Measurements from ENCODE around the gene FOXN4.

The FOXN4 gene

DNA sequence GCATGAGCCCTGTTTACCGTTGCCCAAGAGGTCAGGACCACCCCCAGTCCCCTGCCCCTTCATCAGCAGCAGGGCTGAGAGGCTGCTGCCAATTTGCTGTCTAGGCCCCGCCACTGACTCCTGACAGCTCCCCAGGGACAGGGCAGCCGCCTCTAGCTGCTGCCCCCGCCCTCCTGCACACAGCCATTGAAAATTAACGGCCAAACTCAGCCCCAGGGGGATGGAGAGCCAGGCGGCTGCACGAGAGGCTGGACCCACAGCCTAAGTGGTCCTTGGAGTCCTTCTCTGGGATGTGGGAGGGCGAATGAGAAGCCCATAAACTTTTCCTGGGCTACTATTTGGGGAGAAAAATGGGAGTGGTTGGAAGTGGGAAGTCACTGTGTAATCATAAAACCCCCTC lies 4.6 kb downstream of the FOXN4 start:
- DNase-seq = no peak

DNA sequence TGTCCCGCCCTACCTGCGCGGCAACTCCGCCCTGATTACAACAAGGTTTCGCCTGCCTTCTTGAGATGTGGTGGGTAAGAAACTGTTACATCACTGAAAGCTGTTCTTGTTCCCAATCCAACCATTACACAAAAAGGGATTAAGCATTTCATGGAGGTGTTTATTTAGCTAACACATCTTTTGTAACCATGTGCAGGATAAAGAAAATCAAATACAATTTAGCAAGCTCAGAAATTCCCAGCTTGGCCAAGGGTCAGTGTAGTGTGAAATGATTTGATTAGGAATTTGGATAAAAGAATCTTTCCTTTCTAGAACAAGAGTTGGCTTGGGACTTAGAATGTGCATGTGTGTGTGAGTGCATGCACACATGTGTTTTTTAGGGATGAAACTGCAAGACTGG lies 6.3 kb downstream of the FOXN4 start:
- DNase-seq = no peak

DNA sequence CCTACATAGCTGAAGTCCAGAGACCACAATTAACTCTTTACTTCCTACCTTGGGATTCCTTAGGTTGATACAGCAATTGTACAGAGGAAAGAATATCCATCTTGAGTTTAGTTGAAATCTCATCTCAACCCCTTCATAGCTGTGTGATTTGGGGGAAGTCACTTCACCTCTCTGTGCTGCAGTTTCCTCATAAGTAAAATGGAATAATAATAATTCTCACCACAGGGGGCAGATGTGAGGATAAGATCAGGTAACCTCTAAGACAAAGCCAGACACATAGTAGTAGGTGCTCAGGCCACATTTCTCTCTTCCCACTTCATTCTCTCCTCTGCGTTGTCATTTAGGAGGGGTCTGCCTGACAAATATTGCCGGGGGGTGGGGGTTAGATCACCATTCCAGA lies 6.7 kb downstream of the FOXN4 start:
- no peak for DNase-seq

DNA sequence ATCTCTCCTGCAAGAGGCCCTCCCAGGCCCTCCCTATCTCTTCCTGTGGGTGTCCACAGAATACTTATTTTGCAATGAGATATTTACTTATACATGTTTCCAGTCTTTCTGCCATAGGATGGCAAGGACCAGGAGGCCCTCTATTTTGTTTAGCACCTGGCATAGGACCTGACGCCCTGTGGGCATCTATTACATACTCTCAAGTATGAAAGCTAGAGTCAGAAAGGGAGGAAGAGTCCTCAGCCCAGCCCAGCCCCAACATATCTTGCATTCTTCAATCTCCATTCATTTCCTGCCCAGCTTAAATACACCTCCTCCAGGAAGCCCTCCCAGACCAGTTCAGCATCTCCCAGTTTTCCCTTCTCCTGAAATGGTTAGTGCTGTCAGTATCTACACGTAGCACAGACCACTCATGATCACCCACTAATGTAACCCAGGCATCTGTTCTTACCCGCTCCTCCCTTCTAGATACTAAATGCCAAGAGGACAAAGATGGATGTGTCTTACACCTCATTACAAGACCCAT lies 7.4 kb downstream of the FOXN4 start:
- DNase-seq = no peak

DNA sequence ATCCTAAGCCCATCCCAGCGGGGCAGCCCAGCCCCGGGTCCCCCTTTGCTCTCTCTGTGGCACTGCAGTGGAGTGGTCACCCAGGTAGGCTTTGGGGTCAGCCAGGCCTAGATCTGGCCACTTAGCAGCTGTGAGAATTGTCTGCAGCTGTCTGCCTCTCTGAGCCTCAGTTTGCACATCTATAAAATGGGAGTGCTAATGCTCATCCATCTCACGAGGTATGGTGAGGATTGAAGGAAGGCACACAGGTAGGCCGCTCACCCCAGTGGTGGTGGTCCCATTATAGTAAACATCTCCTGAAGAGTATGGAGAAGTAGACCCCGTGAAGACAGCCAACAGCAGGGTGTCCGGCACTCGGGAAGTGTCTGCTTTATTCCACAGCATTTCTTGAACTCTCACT lies 9.2 kb downstream of the FOXN4 start:
- no peak for DNase-seq

DNA sequence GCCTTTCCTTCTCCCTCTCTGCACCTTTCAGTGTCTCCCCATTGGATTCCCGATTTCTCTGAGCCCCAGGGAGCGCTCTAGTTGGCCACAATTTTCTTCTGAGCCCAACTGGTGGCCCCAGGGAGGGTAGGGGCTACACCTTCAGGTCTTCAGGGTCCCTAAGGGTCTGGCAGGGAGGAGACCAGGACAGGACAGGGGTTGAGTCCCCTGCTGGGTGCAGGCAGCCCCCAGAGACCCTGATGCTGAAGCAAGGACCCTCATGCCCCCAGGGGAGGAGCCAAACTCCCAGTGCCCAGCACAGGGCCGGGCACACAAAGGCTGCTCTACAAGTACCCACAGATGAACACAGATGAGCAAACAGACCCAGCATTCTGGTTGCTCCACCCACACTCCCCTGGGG lies 12.7 kb downstream of the FOXN4 start:
- DNase-seq = no peak

DNA sequence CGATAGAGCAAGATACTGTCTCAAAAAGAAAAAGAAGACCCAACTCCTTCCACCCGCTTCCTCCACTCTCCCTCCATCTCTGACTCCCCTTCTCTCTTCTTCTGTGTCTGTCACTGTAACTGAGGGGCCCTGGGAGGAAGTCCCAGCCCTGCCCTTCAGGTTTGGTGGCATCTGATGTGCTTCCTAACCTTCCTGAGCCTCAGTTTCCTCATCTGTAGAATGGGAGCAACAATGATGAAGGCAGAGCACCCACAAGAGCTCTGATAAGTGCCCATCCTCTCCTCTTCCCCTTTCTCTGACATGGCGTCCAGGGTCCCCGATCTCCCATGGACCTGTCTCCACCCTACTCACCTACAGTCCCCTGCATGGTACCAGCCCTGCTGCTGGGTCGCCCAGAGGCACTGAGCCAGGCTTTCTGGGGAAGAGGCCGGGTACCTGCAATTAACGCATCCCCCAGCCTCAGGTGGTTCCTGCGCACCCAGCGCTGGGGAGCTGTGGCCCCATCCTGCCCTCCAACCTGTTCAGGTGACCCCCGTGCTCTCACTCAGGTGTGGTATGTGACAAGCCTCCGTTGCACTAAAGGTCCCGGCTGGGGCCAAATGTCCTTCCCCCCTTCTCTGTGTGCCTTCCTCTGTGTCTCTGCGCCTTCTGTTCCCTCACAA lies 13.2 kb downstream of the FOXN4 start:
- no peak for DNase-seq

DNA sequence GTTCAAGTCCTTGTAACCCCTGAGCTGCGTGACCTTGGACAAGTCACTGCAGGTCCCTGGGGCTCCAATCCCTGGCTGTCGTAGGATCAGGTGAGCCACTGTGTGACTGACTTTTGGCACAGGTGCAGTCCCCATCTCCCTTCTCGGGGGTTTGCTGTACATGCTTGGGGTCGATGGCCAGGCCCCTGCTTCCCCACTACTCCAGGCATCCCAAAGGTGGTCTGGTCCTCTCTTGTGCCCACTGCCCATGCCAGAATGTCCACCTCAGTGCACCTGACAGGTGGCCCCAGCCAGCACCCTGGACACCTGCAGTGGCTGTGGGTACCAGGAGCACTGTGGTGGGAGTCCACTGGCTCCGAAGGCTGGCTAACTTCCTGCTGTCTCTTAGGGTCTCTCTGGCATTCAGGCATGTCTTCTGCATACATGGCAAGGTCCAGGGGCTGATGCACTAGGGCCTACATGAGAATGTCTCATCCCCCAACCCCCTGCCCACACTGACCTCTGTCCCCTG lies 14.7 kb downstream of the FOXN4 start:
- no peak for DNase-seq

DNA sequence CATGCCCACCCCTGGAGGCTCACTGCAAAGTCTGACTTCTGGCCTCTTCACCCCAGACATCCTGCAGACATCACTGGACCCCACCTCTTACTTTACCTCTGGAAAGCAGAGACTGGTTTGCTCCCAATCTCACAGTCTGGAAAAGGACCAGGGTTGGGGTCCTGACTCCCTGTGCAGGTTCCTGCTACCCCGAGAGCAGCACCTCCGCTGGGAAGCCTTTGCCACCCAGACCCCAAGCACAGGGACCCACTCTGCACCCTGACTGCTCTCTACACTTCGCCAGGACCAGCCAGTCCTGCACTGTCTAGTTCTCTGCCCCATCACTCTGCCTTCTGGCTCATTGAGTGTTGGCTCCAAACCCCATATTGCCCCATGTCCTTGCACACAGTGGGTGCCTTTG lies 16.0 kb downstream of the FOXN4 start:
- DNase-seq = no peak

DNA sequence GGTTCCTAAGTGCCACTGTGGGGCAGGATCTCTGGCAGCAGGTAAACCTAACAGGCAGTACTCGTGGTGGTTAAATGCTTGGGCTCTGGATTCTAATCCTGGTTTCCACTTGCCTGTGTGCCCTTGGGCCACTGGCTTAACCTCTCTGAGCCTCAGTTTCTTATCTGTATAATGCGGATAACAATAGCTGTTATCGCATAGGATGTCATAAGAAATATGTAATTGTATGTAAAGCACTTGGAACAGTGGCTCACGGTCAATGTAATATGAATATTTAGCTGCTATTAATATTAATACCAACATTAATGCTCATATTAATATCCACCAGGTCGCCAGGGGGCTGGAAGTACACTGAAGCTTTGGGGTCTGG lies 16.8 kb downstream of the FOXN4 start:
- no peak for DNase-seq

DNA sequence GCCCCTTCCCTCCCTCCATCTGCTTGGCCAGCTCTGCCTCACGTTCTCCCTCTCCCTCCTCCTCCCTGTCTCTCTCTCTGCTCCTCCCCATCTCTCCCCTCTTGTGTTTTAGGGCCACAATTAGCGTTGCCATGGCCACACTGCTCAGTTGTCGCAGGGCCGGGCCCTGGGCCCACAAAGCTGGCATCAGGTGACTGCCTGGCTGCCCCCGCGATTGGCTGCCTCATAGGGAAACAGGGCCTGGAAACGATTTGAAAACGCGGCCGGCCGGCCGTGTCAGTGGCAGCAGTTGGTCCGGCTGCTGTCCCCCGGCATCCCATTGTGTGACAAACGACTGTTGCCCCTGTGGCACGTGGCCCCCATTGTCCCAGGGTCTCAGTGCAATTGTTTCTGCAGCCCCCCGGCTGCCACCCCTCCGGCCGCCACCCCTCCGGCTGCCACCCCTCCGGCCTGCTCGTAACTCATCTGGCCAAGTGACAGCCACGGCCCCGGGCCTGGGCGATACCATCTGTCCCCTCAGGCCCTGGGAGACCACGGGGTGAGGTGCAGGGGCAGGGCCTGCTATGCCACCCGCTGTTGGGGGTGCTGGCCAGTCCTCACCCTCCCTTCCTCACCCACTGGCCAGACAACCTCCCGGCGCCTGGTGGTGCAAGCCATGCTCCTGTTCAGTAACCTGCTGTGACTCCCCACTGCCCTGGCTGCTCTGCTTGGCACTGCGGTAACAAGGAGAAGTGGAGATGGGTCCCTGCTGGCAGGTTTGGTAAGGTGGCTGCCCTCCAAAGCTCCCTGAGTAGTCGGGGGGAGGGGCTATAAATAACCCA lies 17.4 kb downstream of the FOXN4 start:
- DNase-seq = peak; percentile 89

DNA sequence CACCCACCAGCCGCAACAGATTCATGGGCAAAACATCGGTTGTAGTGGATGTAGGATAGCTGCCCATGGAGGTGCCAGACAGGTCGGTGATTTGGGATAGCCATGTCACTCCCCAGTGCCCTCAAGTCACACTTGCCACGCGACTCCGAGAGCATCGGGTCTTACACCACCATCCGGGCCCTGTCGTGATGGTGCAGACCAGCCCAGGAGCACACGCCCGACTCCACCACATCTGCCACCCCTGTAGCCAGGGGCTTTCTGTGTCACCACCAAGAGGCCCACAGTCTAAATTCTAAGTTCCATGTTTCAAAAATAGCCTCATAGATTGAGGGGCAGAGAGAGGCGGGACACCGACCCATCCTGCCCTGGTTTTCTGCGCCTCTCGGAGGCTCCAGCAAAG lies 18.0 kb downstream of the FOXN4 start:
- DNase-seq = no peak

DNA sequence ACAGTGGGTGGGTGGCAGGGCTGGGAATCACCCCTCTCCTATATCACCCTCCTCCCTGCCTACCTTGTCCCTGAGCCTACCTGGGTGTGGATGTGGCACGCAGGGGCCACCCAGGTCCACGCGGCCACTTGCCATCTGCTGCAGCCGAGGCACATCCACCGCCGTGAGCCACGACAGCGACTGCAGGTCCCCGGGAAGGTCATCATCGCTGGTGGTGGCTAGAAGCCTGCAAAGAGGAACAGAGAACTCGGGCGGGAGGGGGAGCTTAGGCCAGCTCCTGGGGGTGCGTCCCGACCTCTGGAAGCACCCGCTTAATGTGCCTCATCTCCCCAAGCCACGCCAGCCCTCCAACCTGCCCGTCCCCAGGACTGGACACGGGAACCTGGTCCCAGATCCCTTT lies 19.0 kb downstream of the FOXN4 start:
- DNase-seq = no peak

DNA sequence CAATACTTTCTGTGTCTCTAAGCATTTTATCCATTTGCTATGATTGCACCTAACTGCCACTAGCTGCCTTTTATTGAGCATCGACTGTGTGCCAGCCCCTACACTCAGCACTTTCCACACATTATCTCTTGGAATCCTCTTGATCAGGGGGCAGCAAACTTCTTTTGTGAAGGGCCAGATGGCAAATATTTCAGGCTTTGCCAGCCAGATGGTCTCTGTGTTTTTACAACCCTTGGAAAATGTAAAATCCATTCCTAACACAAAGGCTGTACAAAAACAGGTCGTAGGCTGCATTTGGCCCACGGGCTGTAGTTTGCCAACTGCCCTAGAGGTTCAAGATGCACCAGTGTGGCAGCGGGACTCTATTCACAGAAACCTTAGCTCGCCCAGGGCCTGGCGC lies 19.5 kb downstream of the FOXN4 start:
- DNase-seq = no peak

DNA sequence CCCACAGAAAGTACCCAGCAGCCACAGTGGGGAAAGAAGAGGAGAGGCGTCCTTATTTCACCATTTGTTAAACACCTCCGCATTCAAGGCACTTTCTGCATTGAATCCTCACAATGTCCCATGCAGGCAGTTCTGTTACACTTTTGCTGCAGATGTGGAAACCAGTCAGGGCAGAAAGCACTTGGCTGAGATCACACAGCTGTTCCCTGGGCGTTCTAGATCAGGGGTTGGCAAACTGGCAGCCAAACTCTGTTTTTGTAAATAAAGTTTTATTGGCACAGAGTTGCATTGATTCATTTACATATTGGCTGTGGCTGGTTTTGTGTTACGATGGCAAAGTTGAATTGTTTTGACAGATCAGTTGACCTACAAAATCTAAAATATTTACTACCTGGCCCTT lies 20.1 kb downstream of the FOXN4 start:
- no peak for DNase-seq

DNA sequence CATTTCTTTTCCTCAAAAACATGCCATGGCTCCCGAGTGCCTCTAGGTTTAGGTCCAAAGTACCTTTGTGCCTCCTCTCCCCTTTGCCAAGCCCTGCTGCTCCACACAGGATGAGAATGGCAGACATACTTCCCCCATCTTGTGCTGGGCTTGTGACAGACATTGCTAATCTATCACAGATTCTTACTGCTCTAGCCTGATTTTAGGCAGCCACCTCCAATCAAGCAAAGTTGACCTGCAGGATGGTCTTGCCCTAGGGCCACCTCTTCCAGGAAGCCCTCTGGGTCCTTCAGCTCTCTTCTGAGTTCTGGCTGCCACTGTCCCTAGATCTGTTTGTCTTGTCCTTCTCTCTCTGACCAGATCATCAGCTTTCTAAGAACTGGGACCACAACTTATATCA lies 20.5 kb downstream of the FOXN4 start:
- no peak for DNase-seq

DNA sequence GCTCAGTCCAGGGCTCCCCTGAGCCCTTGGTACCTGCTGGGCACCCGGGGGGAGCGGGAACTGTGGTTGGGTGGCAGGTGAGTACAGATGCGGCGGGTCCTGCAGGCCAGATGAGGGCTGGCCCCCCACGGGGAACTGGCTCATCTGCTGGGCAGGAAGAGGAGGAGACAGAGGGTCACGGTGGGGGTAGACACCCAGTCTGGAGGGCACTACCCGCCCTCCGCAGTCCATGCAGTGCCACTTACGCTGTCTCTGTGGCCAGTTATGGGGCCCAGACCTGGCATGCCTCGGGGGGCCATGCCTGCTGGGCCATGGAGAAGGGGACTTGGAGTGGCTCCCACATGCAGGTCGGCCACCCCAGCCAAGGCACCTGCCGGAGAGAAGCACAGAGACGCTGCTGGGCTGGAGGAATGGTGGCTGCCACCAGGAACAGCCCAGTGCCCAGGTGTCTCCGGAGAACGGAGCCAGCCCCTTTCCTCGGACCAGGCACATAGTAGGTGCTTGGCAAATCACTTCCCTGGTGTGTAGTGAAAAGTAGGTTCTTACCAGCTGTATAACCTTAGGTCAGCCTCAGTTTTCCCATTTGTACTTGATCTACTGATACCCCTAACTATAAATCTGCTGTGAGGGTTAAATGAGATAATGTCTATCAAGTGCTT lies 21.1 kb downstream of the FOXN4 start:
- DNase-seq = no peak

DNA sequence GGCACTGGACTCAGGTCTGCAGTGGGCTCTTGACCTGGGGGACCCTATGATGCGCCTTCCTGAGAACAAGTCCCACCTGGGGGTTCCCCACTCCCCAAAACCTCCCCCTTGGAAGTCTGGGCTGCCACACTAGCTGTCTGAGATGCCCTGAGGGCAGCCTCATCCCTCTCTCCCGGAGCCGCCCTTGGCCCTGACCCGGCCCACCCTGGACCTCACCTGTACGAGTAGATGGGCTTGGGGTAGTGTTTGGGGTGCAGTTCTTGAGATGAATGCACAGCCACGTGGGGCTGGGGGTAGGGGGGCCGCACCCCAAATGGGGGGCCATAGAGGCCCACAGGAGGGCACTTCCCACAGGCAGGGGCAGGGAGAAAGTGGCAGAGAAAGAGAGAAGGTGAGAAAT lies 21.9 kb downstream of the FOXN4 start:
- no peak for DNase-seq

DNA sequence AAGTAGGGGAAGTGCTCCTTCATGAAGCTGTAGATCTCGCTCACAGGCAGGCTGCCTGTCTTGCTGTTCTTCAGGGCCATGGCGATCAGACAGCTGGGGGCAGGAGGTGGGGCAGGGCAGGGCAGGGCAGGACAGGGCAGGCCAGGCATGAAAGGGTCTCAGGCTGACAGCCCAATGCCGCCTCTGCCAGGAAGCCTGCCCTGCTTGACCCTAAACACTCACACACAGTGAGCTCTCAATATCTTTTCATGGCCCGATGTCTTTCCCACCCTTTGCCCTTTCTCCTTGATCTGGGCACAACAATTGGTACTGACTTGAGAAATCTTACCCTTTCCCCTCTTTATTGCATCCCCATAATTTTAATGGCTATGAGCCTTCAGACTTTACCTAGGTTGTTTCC lies 22.4 kb downstream of the FOXN4 start:
- DNase-seq = no peak

DNA sequence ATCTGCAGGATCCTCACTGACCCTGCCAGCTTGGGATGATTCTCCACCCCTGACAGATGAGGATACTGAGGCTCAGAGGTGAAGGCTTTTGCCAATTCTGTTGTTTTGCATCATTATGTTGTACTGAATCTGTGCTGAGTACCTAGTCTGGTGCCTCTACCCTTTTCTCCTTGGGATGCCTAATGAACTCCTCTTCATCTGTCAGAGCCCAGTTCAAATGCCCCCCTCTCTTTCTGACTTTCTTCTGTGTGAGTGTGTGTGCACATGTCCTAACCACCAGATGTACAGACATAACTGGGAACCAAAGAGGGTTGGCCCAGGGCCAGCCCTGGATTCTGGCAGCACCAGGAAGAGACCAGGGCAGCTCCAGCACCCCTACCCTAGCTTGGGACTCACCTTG lies 22.8 kb downstream of the FOXN4 start:
- no peak for DNase-seq

DNA sequence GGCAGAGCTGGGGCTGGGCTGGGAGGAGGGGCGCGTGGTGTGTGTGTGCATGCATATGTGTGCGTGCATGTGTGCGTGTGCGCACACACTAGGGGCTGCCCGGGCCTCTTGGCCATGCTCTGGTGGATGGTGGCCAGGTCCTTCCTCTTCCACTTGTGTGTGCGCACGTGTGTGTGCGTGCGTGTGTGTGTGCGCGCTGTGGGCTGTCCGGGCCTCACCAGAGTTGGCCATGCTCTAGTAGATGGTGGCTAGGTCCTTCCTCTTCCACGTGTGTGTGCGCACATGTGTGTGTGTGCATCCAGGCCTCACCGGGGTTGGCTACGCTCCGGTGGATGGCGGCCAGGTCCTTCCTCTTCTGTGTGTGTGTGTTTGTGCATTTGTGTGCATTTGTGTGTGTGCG lies 24.7 kb downstream of the FOXN4 start:
- DNase-seq = no peak

DNA sequence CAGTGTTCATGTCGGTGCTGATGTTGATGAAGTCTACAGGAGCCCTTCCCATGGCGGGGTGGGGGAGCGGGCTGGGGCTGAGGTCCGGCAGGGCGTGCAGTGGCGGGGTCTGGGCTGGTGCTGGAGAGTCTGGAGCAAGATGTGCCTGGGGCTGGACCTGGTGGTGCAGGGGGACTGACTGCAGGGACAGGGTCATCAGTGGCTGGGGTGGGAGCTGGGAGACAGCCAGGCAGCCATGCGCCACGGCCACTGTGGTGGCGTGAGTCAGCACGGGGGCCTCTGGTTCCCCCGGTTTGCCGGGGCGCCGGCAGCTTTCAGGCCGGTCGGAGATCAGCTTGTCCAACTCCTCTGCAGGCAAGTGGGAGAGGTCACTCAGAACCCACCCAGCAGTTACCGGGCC lies 27.6 kb downstream of the FOXN4 start:
- DNase-seq = no peak

DNA sequence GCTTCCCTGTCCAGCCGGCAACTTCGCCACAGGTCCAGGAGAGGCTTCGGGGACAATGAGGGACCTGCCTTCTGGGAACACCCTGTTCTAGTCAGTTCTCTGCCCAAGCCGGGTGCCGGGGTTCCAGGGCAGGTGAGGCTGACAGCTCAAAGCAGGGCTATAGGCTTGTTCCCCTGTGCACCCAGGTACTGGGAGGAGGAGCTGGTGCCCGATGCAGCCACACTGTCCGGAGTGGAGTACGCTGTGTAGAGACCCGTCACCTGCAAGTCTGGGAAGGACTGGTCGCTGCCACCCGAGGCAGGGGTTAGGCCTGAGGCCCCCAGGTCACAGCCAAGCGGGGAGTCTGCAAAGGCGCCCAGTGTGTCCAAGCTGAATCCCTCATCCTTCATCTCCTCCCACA lies 29.6 kb downstream of the FOXN4 start:
- no peak for DNase-seq

DNA sequence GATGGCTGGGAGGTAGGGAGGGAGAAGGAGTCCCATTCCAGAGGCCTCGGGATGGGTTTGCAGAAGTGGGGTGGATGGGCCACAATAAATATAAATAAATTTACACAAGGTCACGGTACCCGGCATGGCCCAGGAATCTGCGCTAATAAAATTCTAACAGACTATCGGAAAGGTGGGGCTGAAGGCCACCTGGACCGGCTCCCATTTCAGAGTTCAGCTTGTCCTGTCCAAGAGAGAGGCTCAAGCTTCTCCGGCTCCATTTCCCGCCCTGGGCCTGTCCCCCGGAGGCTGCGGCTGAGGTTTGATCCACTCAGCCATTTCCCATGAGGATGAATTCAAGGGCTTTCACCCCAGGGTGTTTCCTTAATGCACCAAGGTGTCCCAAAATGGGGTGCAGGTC lies 30.2 kb downstream of the FOXN4 start:
- DNase-seq = no peak

All from NCI-H1417 treated with DMSO at 0.1 percent for 48 hours (cell line).